ENCODE measurements around the gene NR6A1.

Gene NR6A1

DNA sequence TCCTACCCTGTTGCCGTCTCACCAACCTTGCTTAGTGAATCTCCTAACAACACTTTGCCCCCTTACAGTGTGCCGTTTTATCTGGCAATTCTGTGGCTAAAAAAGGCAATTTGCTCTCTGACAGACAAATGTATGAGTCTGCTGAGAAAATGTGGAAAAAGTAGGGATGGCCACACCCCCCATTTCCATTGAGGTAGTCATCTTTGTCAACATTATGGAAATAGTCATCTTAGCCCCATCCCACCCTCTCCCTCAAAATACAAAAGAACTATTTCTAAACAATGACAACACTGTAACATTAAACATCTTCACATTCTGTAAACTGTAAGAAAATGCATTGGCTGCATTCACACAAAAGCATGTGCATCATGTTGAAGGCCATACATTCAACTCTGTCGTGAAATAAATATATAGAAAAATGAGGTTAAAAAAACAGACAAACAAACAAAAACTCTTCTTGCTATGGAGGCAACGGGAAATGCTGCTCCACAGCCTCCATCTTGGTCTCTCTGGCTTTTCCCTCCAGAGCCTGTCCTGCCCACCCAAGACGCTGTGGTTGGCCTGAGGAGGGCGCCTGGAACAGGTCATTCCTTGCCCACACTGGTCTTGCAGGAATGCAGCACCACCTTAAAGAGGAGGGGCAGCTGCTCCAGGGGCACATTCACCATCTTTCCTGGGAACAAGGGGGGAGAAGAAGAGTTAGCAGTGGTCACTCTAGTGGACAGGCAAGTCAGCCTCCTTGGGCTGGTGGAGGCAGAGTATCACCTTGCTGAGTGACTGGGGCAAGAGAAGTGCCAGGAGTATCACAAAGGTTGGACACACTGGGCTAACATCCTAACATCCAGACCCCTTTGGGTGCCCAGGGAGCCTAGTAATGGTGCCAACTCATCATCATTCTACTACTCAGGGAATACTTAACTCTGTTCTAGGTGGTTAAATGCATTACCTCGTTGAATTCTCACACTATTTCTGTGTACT lies 248.7 kb downstream of the NR6A1 start:
- H4K20me1 ChIP-seq = no peaks in the 10 kb centered on the region
- H3K27me3 ChIP-seq = no peaks in the 10 kb centered on the region
- no peak overlapping the region for H3K4me2 ChIP-seq
- peaks cover 0 to 4% (median 0%) of the 10 kb centered on the region in 11 experiments; a peak in 1 of 22 replicates for H3K36me3 ChIP-seq
- H3K9me3 ChIP-seq (replicated peaks in 1 of 11) = no peaks in the 10 kb centered on the region
- TF ChIP-seq Cebpa-rat (IDR thresholded peaks at IDR 0.05) = no peak
- no peak overlapping the region for H3K9ac ChIP-seq
- no peak overlapping the region for H3K4me3 ChIP-seq
- H3K4me1 ChIP-seq = no peaks in the 10 kb centered on the region
- H3K27ac ChIP-seq = no peak overlapping the region

DNA sequence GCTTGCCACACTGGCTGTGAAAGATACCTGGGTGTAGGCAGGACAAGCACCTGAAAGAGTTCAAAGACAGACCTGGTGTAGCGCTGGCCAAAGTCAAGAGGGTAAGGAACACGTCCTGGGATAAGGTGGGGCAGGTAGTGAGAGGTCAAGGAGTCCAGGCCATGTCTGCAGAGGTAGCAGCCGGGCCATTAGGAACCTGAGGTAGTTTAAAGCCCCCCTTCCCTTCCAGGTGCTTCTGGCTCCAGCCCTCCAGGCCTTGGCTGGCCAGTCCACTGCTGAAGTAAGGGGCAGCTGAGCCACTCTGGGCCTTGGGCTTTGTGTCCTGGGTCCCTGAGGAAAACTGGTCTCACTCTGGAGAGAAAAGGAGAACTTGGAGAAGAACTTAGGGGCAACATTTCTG lies 250.0 kb downstream of the NR6A1 start:
- H4K20me1 ChIP-seq = no peaks in the 10 kb centered on the region

DNA sequence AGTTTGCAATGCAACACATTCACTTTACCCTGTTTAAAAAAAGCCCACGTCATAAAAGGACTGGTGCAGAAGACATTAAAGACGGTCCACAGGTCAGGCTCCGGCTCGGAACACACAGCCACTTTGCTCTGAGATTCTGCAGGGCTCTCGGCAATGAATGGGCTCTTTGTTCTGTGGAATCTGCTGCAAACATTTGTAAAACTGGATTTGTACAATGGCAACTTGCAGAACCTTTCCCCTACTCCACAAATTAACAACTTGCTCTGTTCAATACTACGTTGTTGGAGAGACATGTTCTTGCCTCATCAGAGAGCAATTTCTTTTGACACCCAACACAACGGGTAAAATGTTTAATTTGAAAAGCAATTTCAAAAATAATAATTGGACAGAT lies 250.9 kb downstream of the NR6A1 start:
- Histone ChIP-seq H3K9me3 (replicated peaks in 1 of 11) (no peaks in the 10 kb centered on the region), H3K4me2 (no peak overlapping the region), H3K36me3 (peaks cover 0 to 4% (median 0%) of the 10 kb centered on the region in 11 experiments; a peak in 1 of 22 replicates), H4K20me1 (no peaks in the 10 kb centered on the region), H3K4me1 (no peaks in the 10 kb centered on the region), H3K27ac (no peak overlapping the region), H3K27me3 (no peaks in the 10 kb centered on the region), H3K9ac (no peak overlapping the region), H3K4me3 (no peak overlapping the region)
- no peak for TF ChIP-seq Cebpa-rat (IDR thresholded peaks at IDR 0.05)

More for the DNA sequence above, 250.0 kb downstream of the NR6A1 start:
- Histone ChIP-seq H3K9me3 (replicated peaks in 1 of 11) (no peaks in the 10 kb centered on the region), H3K9ac (no peak overlapping the region), H3K4me2 (no peak overlapping the region), H3K27ac (no peak overlapping the region), H3K27me3 (no peaks in the 10 kb centered on the region), H3K4me3 (no peak overlapping the region), H3K4me1 (no peaks in the 10 kb centered on the region), H3K36me3 (peaks cover 0 to 4% (median 0%) of the 10 kb centered on the region in 11 experiments; a peak in 1 of 22 replicates)
- TF ChIP-seq Cebpa-rat (IDR thresholded peaks at IDR 0.05) = no peak

DNA sequence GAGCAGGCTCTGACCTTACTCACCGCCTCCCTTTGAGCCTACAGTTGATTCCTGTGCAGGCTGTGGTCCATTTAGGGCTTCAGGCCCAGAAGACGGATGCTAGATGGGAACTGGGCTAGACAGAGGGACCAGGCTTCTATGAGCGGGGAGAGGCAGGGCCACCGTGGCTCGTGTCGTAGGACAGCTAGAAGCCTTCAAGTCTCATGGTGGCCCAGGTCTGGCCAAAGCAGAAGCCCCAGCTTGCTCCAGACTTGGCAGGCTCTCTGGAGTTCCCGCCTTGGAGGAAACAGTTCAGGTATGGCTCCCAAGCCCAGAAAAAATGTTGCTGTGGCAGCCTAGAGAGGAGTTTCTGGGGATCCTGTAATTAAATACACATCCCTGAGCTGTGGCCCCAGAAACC lies 253.0 kb downstream of the NR6A1 start:
- no peak overlapping the region for H3K27ac ChIP-seq
- no peaks in the 10 kb centered on the region for H4K20me1 ChIP-seq
- TF ChIP-seq Cebpa-rat (IDR thresholded peaks at IDR 0.05) = no peak
- no peaks in the 10 kb centered on the region; a peak in 1 of 22 replicates for H3K36me3 ChIP-seq
- H3K27me3 ChIP-seq = no peaks in the 10 kb centered on the region
- H3K4me2 ChIP-seq = no peak overlapping the region
- H3K9me3 ChIP-seq (replicated peaks in 1 of 11) = no peaks in the 10 kb centered on the region
- H3K4me3 ChIP-seq = no peak overlapping the region
- peaks cover 8 to 12% (median 10%) of the 10 kb centered on the region in 10 experiments for H3K4me1 ChIP-seq
- no peak overlapping the region for H3K9ac ChIP-seq

DNA sequence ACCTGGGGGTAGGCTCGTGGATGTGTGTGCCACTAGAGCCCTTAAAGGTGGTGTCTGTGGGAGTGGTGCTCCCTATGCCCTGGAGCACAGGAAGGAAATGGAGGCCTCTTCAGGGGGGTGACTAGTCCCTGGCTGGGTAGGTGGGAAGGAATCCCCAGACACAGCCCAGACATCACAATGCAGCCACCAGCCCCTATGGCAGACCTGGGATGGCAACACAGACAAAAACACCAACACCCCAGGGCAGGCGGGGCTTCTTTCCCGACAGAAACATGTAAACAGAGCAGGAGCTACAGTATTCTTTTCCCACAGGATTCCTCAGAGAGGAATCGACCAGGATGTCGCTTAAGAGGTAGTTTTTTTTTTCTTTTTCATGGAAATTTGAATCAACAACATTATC lies 253.5 kb downstream of the NR6A1 start:
- Histone ChIP-seq H3K9ac (no peak overlapping the region), H4K20me1 (no peaks in the 10 kb centered on the region), H3K27me3 (no peaks in the 10 kb centered on the region), H3K27ac (no peak overlapping the region), H3K36me3 (no peaks in the 10 kb centered on the region; a peak in 1 of 22 replicates), H3K4me3 (no peak overlapping the region), H3K4me2 (no peak overlapping the region), H3K9me3 (replicated peaks in 1 of 11) (no peaks in the 10 kb centered on the region), H3K4me1 (peaks cover 9 to 16% (median 13%) of the 10 kb centered on the region in 10 experiments)
- TF ChIP-seq Cebpa-rat (IDR thresholded peaks at IDR 0.05) = no peak

DNA sequence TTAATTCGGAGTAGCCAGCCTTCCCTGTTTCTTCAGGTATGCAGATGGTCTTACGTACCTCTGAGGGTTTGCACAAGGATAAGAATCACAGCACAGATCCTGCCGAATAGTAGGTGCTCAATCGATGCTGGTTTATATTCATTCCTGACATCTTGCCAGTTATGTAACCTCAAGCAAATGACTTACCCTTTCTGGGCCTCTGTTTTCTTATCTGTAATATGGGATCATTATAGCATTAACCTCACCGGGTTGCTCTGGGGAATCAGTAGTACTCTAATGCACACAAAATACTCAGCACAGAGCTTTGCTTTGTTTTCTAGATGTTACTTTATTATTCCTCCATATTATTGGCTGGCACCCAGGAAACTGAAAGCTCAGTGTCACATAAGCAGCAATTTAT lies 256.2 kb downstream of the NR6A1 start:
- H3K27ac ChIP-seq = no peak overlapping the region
- no peak overlapping the region for H3K4me3 ChIP-seq
- no peak for TF ChIP-seq Cebpa-rat (IDR thresholded peaks at IDR 0.05)
- no peaks in the 10 kb centered on the region for H4K20me1 ChIP-seq
- no peak overlapping the region for H3K4me2 ChIP-seq
- no peak overlapping the region for H3K9ac ChIP-seq
- H3K9me3 ChIP-seq (replicated peaks in 1 of 11) = no peaks in the 10 kb centered on the region
- no peaks in the 10 kb centered on the region for H3K36me3 ChIP-seq
- no peaks in the 10 kb centered on the region for H3K27me3 ChIP-seq
- peaks cover 21 to 27% (median 25%) of the 10 kb centered on the region in 10 experiments for H3K4me1 ChIP-seq

DNA sequence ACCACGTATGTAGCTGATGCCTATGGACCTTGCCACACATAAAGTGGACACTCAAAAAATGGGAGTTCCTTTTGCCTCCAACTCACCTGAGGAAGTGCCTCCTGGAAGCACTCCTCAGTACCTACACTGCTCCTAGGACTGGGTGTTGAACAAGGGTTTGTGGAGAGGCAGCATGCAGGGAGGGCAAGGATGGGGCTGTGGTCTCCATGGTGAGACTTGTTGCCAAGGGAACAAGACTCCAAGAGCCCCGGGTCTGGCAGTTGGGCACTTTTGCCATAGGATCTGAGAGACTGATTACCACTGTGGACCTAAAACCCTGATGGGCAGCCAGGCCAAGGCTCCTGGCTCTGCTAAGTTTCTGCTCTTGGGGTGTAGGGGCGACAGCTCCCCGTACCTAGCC lies 257.0 kb downstream of the NR6A1 start:
- no peak for TF ChIP-seq Cebpa-rat (IDR thresholded peaks at IDR 0.05)
- no peak overlapping the region for H3K4me3 ChIP-seq
- no peaks in the 10 kb centered on the region for H4K20me1 ChIP-seq
- no peak overlapping the region for H3K9ac ChIP-seq
- no peaks in the 10 kb centered on the region for H3K9me3 ChIP-seq (replicated peaks in 1 of 11)
- H3K4me2 ChIP-seq = peak overlapping the region; percentile 55 to 75 (median 69)
- peaks cover 21 to 27% (median 25%) of the 10 kb centered on the region in 10 experiments for H3K4me1 ChIP-seq
- H3K27me3 ChIP-seq = no peaks in the 10 kb centered on the region
- peak overlapping the region in 1 of 11 experiments; percentile 18; a peak in 1 of 22 replicates for H3K27ac ChIP-seq
- no peaks in the 10 kb centered on the region for H3K36me3 ChIP-seq

DNA sequence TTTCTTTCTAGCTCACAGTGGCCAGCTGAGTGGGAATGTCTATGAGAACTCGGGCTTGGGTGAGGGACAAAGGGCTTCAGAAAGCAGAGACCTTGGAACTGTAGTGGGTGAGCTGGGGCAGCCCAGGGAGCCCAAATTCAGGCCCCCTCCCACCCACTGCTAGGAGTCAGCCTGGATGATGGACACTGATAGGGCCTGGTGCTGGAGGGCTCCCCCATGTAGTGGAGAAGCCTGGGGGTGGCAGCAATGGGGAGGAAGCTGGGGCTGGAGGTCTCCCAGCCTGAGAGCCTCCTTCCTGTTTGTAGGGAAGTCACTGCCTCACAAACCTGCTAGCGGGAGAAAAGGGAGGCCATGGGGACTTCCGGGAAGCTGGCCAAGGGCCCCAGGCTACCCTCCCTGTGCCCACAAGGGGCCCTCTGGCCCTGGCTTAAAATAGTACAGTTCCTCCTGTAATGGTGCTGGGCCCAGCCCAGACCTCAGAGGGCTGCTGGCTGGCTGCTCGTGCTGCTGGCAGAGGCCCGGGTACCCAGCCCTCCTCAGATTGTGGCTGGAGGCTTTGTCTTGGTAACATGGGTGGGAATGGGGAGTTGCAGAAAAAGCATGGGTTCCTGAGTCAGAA lies 257.6 kb downstream of the NR6A1 start:
- Histone ChIP-seq H4K20me1 (no peaks in the 10 kb centered on the region), H3K9me3 (replicated peaks in 1 of 11) (no peaks in the 10 kb centered on the region), H3K27ac (peak overlapping the region in 9 of 11 experiments; percentile 8 to 54 (median 32); a peak in 10 of 22 replicates), H3K4me1 (peaks cover 21 to 27% (median 25%) of the 10 kb centered on the region in 10 experiments), H3K27me3 (no peaks in the 10 kb centered on the region), H3K36me3 (no peaks in the 10 kb centered on the region), H3K4me2 (peak overlapping the region; percentile 55 to 75 (median 69)), H3K4me3 (no peak overlapping the region), H3K9ac (no peak overlapping the region; a peak in 1 of 22 replicates)
- TF ChIP-seq Cebpa-rat (IDR thresholded peaks at IDR 0.05) = no peak

DNA sequence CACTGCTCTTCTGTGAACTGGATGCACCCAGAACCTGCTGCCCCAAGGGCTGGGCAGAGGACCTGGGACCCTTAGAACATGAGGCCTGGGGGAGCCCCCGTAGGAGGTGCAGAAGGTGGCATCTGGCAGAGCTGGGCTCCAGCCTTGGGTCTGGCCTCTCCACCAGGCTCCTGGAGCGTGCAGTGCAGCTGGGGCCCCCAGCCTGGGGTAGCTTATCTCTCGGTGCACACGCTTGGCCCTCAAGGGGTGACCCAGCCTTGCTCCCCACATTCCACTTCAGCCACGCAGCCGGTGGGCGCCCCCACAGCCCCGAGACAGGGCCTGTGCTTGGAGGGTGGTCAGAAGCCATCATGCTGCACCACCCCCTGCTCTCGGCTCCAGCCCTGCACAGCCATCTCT lies 258.3 kb downstream of the NR6A1 start:
- H3K36me3 ChIP-seq = no peaks in the 10 kb centered on the region
- no peak overlapping the region for H3K9ac ChIP-seq
- no peaks in the 10 kb centered on the region for H4K20me1 ChIP-seq
- H3K9me3 ChIP-seq (replicated peaks in 1 of 11) = no peaks in the 10 kb centered on the region
- H3K4me2 ChIP-seq = peak overlapping the region in 7 of 11 experiments; percentile 37 to 69 (median 54); a peak in 8 of 22 replicates
- peaks cover 21 to 27% (median 25%) of the 10 kb centered on the region in 10 experiments for H3K4me1 ChIP-seq
- H3K27ac ChIP-seq = no peak overlapping the region
- H3K4me3 ChIP-seq = no peak overlapping the region
- H3K27me3 ChIP-seq = peaks cover 0 to 3% (median 0%) of the 10 kb centered on the region in 11 experiments; a peak in 2 of 22 replicates
- TF ChIP-seq Cebpa-rat (IDR thresholded peaks at IDR 0.05) = no peak
